Upper lobe of left lung (tissue), 6 donors: ENCODE measurements around the gene ZNF546. TPM values are rescaled to one million over a fixed set of nuclear protein-coding genes. Genes with fewer than 3 reads are reported as not detected.

ENCODE experiments used
- ATAC-seq, 2 donors: fragments of 200-7000 bp; cut with Tn5 transposase; one replicate each; pipeline ENCODE4 v1.9.1; 2022; ENCODE audit warnings: mild to moderate bottlenecking in 2 of 2, moderate library complexity in 2 of 2; ENCODE audit not compliant: low FRiP score in 2 of 2
- DNase-seq, 2 donors: peaks; one replicate each; pipeline ENCODE4 v3.0.0-alpha.2; 2019 to 2020
- H3K27ac ChIP-seq, 4 donors: fragments of 200-600 bp; sonication (generic); one replicate each; pipeline ENCODE4 v1.5.1; 2016 to 2019
- H3K27me3 ChIP-seq, 4 donors: fragments of 200-600 bp; sonication (generic); one replicate each; pipeline ENCODE4 v1.5.1; 2017 to 2019
- H3K36me3 ChIP-seq, 4 donors: fragments of 200-600 bp; sonication (generic); one replicate each; pipeline ENCODE4 v1.5.1; 2016 to 2019
- H3K4me1 ChIP-seq, 4 donors: fragments of 200-600 bp; sonication (generic); one replicate each; pipeline ENCODE4 v1.5.1; 2018 to 2019
- H3K4me3 ChIP-seq, 4 donors: fragments of 200-600 bp; sonication (generic); one replicate each; pipeline ENCODE4 v1.5.1; 2017 to 2019; ENCODE audit warnings: mild to moderate bottlenecking in 2 of 4, moderate library complexity in 1 of 4
- H3K9me3 ChIP-seq, 4 donors: fragments of 200-600 bp; sonication (generic); one replicate each; pipeline ENCODE4 v1.5.1; 2018 to 2019
- EP300 ChIP-seq, 4 donors: sonication (generic); formaldehyde crosslinking; IDR thresholded peaks; one replicate each; pipeline ENCODE4 v1.5.1; 2017; ENCODE audit warnings: antibody characterized with exemption in 4 of 4, control low read depth in 2 of 4
- POLR2A ChIP-seq, 4 donors: fragments of 450-650 bp; IDR thresholded peaks; one replicate each; pipeline ENCODE4 v1.5.1; 2016 to 2017; ENCODE audit warnings: antibody characterized with exemption in 4 of 4, mild to moderate bottlenecking in 2 of 4
- POLR2AphosphoS5 ChIP-seq, 2 donors: sonication (generic); formaldehyde crosslinking; IDR thresholded peaks; one replicate each; pipeline ENCODE4 v1.5.1; 2017; ENCODE audit warnings: antibody characterized with exemption in 2 of 2
- WGBS, 2 donors: methylation state at CpG; one replicate each; pipeline ENCODE4 v1.1.5; 2017 to 2018; 5-methylcytosine and 5-hydroxymethylcytosine counted together
- total RNA-seq, 6 donors: library from RNA; depleted of rRNA in 4 of 6; stranded (reverse); fragments of >200 nt in 4 of 6; gene quantifications; one replicate each; pipeline versions ENCODE4 v1.1.0 to v1.2.1, GENCODE V29; 2016 to 2021
- TF ChIP-seq, protein P1 (sequence below), 6 experiments: fragments of 450-650 bp in 4 of 6; fragments of 200-600 bp in 2 of 6; sonication (generic) in 2 of 6; IDR thresholded peaks; one replicate each; pipeline ENCODE4 v1.5.1; 2016 to 2019; ENCODE audit warnings: antibody characterized with exemption in 6 of 6
- donor health status: DM: no; HTN: no; CAD: no; lungs with moderate emphysema.
- donor health status: DM: no; HTN: yes; CAD: no; lungs with severe emphysema.

ZNF546 gene
- total RNA-seq, 6 donors from 2014 or later, result 2.1 to 6.4 (median 5.0) TPM

DNA sequence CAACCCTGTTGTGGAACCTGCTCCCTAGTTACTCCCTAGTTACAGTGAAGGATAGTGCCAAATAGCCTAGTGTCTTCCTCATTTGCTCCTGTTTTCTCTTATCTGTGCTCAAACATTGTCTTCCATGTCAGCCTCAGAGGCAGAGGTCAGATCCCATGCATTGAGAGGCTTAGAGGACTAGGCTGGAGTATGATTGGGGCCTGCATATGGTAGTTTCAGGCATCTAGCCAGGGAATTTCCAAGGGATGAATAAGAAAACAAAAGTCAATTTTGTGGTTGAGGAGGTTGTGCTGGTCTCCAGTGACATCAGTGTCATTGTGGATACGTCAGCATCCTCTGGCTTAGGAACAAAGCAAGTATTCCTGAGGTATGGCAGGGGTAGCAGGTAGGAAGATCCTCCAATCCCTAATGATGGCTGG lies 9.4 kb downstream of the ZNF546 start:
- Histone ChIP-seq H3K27me3 (no peaks in the 10 kb centered on the region), H3K4me3 (no peak overlapping the region), H3K36me3 (peaks cover 14 to 43% (median 33%) of the 10 kb centered on the region in 4 donors), H3K4me1 (no peaks in the 10 kb centered on the region), H3K9me3 (peaks cover 0 to 12% (median 1%) of the 10 kb centered on the region in 4 donors), H3K27ac (no peak overlapping the region)
- TF ChIP-seq, protein P1, sequence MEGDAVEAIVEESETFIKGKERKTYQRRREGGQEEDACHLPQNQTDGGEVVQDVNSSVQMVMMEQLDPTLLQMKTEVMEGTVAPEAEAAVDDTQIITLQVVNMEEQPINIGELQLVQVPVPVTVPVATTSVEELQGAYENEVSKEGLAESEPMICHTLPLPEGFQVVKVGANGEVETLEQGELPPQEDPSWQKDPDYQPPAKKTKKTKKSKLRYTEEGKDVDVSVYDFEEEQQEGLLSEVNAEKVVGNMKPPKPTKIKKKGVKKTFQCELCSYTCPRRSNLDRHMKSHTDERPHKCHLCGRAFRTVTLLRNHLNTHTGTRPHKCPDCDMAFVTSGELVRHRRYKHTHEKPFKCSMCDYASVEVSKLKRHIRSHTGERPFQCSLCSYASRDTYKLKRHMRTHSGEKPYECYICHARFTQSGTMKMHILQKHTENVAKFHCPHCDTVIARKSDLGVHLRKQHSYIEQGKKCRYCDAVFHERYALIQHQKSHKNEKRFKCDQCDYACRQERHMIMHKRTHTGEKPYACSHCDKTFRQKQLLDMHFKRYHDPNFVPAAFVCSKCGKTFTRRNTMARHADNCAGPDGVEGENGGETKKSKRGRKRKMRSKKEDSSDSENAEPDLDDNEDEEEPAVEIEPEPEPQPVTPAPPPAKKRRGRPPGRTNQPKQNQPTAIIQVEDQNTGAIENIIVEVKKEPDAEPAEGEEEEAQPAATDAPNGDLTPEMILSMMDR (IDR thresholded peaks at IDR 0.05), result no peak
- no peak for TF ChIP-seq EP300 (IDR thresholded peaks at IDR 0.05)
- TF ChIP-seq POLR2AphosphoS5 (IDR thresholded peaks at IDR 0.05), result no peak
- no peak for ATAC-seq
- no peak for DNase-seq
- 69 to 87% methylated on average over 1 of the region's 1 CpG for WGBS, 2 donors

DNA sequence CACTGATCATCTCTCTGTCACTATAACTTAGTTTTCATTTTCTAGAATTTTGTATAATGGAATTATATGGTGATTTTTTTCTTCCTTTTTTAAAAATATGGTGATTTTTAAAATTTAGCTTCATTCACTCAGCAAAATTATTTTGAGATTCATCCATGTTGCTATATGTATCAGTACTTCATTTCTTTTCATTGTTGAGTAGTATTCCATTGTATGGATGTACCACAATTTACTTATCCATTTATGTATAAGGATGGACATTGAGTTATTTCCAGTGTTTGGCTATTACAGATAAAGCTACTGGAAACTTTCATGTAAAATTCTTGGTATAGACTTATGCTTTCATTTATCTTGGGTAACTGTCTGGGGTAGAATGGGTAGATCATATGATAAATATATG lies 12.8 kb downstream of the ZNF546 start:
- Histone ChIP-seq H3K27ac (no peak overlapping the region), H3K36me3 (peaks cover 14 to 73% (median 45%) of the 10 kb centered on the region in 4 donors), H3K4me1 (no peaks in the 10 kb centered on the region), H3K27me3 (no peaks in the 10 kb centered on the region), H3K9me3 (peaks cover 20 to 34% (median 28%) of the 10 kb centered on the region in 4 donors), H3K4me3 (no peak overlapping the region)
- ATAC-seq, result no peak
- TF ChIP-seq POLR2A (IDR thresholded peaks at IDR 0.05), result no peak
- no peak for TF ChIP-seq POLR2AphosphoS5 (IDR thresholded peaks at IDR 0.05)
- TF ChIP-seq, protein P1 (IDR thresholded peaks at IDR 0.05), result no peak
- no peak for TF ChIP-seq EP300 (IDR thresholded peaks at IDR 0.05)
- no peak for DNase-seq

DNA sequence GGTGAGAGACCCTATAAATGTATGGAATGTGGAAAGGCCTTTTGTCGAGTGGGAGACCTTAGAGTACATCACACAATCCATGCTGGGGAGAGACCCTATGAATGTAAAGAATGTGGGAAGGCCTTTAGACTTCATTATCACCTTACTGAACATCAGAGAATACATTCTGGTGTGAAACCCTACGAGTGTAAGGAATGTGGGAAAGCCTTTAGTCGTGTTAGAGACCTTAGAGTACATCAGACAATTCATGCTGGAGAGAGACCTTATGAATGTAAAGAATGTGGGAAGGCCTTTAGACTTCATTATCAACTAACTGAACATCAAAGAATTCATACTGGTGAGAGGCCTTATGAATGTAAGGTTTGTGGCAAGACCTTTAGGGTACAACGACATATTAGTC lies 17.1 kb downstream of the ZNF546 start:
- no peaks in the 10 kb centered on the region for H3K4me1 ChIP-seq
- no peaks in the 10 kb centered on the region for H3K27me3 ChIP-seq
- H3K9me3 ChIP-seq, result peaks cover 49 to 75% (median 59%) of the 10 kb centered on the region in 4 donors
- TF ChIP-seq POLR2AphosphoS5 (IDR thresholded peaks at IDR 0.05) (no peak), POLR2A (IDR thresholded peaks at IDR 0.05) (no peak), EP300 (IDR thresholded peaks at IDR 0.05) (no peak)
- TF ChIP-seq, protein P1 (IDR thresholded peaks at IDR 0.05), result no peak
- DNase-seq, result no peak
- no peak overlapping the region for H3K4me3 ChIP-seq
- ATAC-seq, result no peak
- peaks cover 2 to 58% (median 31%) of the 10 kb centered on the region in 4 donors for H3K36me3 ChIP-seq
- H3K27ac ChIP-seq, result no peak overlapping the region
- 89 to 97% methylated on average over 4 of the region's 4 CpGs for WGBS, 2 donors

DNA sequence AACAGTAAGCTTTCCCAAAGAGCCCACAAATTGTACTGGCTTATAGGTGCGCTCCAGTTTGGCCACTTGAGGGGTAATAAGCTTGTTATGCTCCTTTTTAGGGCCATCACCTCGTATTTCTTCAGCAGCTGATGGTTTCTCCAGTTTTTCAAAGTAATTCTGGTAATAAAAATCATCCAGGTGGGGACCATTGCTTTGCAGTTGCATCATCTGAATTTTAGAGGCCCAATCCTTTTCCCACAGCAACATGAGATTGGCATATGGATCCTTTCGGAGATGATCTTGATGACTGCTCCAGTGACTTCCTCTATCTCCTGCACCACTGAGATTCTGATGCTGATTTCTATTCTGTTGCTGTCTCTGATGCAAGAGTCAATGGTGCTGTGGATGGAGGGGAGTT lies 27.1 kb downstream of the ZNF546 start:
- Histone ChIP-seq H3K36me3 (no peaks in the 10 kb centered on the region), H3K4me3 (no peak overlapping the region), H3K4me1 (no peaks in the 10 kb centered on the region), H3K9me3 (peaks cover 29 to 76% (median 65%) of the 10 kb centered on the region in 4 donors), H3K27me3 (no peaks in the 10 kb centered on the region), H3K27ac (no peak overlapping the region)
- DNase-seq (no peak), ATAC-seq (no peak)
- TF ChIP-seq POLR2A (IDR thresholded peaks at IDR 0.05) (no peak), EP300 (IDR thresholded peaks at IDR 0.05) (no peak), POLR2AphosphoS5 (IDR thresholded peaks at IDR 0.05) (no peak)
- TF ChIP-seq, protein P1 (IDR thresholded peaks at IDR 0.05), result no peak
- 86 to 87% methylated on average over 3 of the region's 3 CpGs for WGBS, 2 donors

DNA sequence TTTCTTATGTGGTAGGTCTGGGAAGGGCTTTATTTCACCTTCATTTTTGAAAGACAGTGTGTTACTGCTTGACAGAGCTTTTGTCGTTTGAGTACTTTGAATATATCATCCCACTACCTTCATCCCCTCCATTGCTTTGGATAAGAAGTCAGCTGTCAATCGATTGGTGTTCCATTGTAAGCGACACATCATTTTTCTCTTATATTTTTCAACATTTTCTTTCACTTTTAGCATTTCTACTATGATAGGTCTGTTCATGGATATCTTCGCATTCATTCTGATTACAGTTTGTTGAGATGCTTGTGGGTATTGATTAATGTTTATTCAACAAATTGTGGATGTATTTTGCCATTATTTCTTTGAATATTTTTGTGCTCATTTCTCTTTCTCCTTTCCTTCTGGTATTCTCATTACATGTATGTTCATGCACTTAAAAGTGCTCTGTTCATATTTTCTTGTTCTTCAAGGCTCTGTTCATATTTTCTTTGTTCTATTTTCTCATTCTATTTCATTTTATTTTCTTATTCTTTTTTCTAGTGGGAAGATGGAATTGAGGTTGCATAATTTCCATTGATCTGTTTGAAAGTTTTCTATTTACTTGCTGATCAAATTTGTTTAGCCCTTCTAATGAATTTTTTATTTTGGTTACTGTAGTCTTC lies 29.2 kb downstream of the ZNF546 start:
- Histone ChIP-seq H3K9me3 (peaks cover 48 to 92% (median 82%) of the 10 kb centered on the region in 4 donors), H3K4me3 (no peak overlapping the region), H3K27ac (no peak overlapping the region), H3K4me1 (no peaks in the 10 kb centered on the region), H3K27me3 (no peaks in the 10 kb centered on the region), H3K36me3 (no peaks in the 10 kb centered on the region)
- TF ChIP-seq POLR2AphosphoS5 (IDR thresholded peaks at IDR 0.05), result no peak
- TF ChIP-seq, protein P1 (IDR thresholded peaks at IDR 0.05), result no peak
- TF ChIP-seq POLR2A (IDR thresholded peaks at IDR 0.05), result no peak
- no peak for TF ChIP-seq EP300 (IDR thresholded peaks at IDR 0.05)
- ATAC-seq (no peak), DNase-seq (no peak)
- WGBS, 2 donors, result 87 to 97% methylated on average over 4 of the region's 4 CpGs
